Vagina (tissue), 2 donors: ENCODE data around the gene UPK1A.

Experiments used
- CTCF ChIP-seq, 3 experiments: fragments of 450-650 bp in 2 of 3; fragments of 200-600 bp in 1 of 3; sonication (generic) in 1 of 3; IDR thresholded peaks; one replicate each; pipeline ENCODE4 v1.5.1; 2017 to 2019; ENCODE audit warnings: antibody characterized with exemption in 3 of 3, mild to moderate bottlenecking in 2 of 3, moderate library complexity in 2 of 3
- POLR2AphosphoS5 ChIP-seq, 2 donors: sonication (generic); formaldehyde crosslinking; IDR thresholded peaks; one replicate each; pipeline ENCODE4 v1.9.0; 2017; ENCODE audit warnings: antibody characterized with exemption in 2 of 2, mild to moderate bottlenecking in 2 of 2, low read depth in 1 of 2; ENCODE audit not compliant: insufficient read depth in 1 of 2

GRCh38 chr19:35641515-35642151 is 24.7 kb upstream of the UPK1A start, which contains the start of gene ETV2:
- no peak for TF ChIP-seq CTCF (IDR thresholded peaks at IDR 0.05)
- no peak for TF ChIP-seq POLR2AphosphoS5 (IDR thresholded peaks at IDR 0.05; ENCODE audit: insufficient read depth in 1 of 2, low read depth in 1 of 2)
